Endodermal cell (in vitro differentiated cells): ENCODE measurements around the gene ANAPC13. TPM values are rescaled to one million over a fixed set of nuclear protein-coding genes. Genes with fewer than 3 reads are reported as not detected.

Source experiments
- DNase-seq: peaks from one replicate; pipeline ENCODE4 v3.0.0-alpha.2; 2017
- H3K27ac ChIP-seq: 2 replicates; pipeline ENCODE4 v1.5.1; 2013; ENCODE audit warnings: mild to moderate bottlenecking, low read depth, low read length, moderate library complexity
- H3K27me3 ChIP-seq: 2 replicates; pipeline ENCODE4 v1.6.1; 2013; ENCODE audit warnings: mild to moderate bottlenecking, low read length, moderate library complexity; ENCODE audit not compliant: insufficient read depth, control insufficient read depth, poor library complexity, severe bottlenecking
- H3K36me3 ChIP-seq: 2 replicates; pipeline ENCODE4 v1.7.0; 2013; ENCODE audit warnings: mild to moderate bottlenecking, low read length, moderate library complexity; ENCODE audit not compliant: control insufficient read depth, insufficient read depth
- H3K4me1 ChIP-seq: one replicate; pipeline ENCODE4 v1.7.0; 2013; ENCODE audit warnings: low read length; ENCODE audit not compliant: control insufficient read depth, insufficient read depth
- H3K4me3 ChIP-seq: 2 replicates; pipeline ENCODE4 v1.5.1; 2013; ENCODE audit warnings: mild to moderate bottlenecking, low read length, moderate library complexity
- H3K9ac ChIP-seq: 2 replicates; pipeline ENCODE4 v1.6.1; 2013; ENCODE audit warnings: mild to moderate bottlenecking, low read length, moderate library complexity; ENCODE audit not compliant: poor library complexity, severe bottlenecking; ENCODE audit errors: extremely low read depth
- H3K9me3 ChIP-seq: 2 replicates; pipeline ENCODE4 v1.6.1; 2013; ENCODE audit warnings: mild to moderate bottlenecking, low read length, moderate library complexity; ENCODE audit not compliant: control insufficient read depth
- H3K27ac Mint-ChIP-seq: 2 replicates; pipeline ENCODE4 v1.8.0; 2020; ENCODE audit warnings: mixed read lengths
- H3K27me3 Mint-ChIP-seq: 2 replicates; pipeline ENCODE4 v1.8.0; 2021; ENCODE audit warnings: mild to moderate bottlenecking, mixed read lengths; ENCODE audit not compliant: insufficient read depth
- H3K36me3 Mint-ChIP-seq: 2 replicates; pipeline ENCODE4 v1.8.0; 2020; ENCODE audit warnings: low read depth, mixed read lengths
- H3K4me1 Mint-ChIP-seq: 2 replicates; pipeline ENCODE4 v1.8.0; 2020; ENCODE audit warnings: mixed read lengths
- H3K4me3 Mint-ChIP-seq: 2 replicates; pipeline ENCODE4 v1.8.0; 2020; ENCODE audit warnings: mild to moderate bottlenecking, moderate library complexity, mixed read lengths
- H3K9me3 Mint-ChIP-seq: 2 replicates; pipeline ENCODE4 v1.8.0; 2020; ENCODE audit warnings: mild to moderate bottlenecking, mixed read lengths
- CTCF ChIP-seq: fragments of 200-600 bp; sonication (generic); conservative IDR thresholded peaks from 2 replicates; pipeline ENCODE4 v1.5.0; 2021; ENCODE audit warnings: antibody characterized with exemption, mild to moderate bottlenecking
- WGBS, 2 experiments: methylation state at CpG; one replicate each; pipeline versions ENCODE4 v1.1.5 to v1.1.7; 2013; ENCODE audit warnings: missing lambda C conversion rate in 2 of 2, mixed read lengths in 1 of 2; ENCODE audit not compliant: insufficient coverage in 1 of 2, insufficient read length in 1 of 2; 5-methylcytosine and 5-hydroxymethylcytosine counted together
- total RNA-seq, 2 donors: library from RNA; stranded (reverse); fragmentation: NEBNext Ultra II Directional in 1 of 2; extraction: Animal tissue kit (Norgen Biotek cat#: 25700) in 1 of 2; gene quantifications; 2 replicates in 1 of 2; 3 replicates in 1 of 2; pipeline ENCODE4 v1.2.1, GENCODE V29; 2021

ANAPC13 gene
- total RNA-seq, 2 donors from 2014 or later = 28.6 to 29.3 TPM

GRCh38 chr3:134480546-134480945 lies 5.2 kb downstream of the ANAPC13 start:
- H3K4me3 ChIP-seq = no peak overlapping the region
- no peak for DNase-seq
- H3K9ac ChIP-seq = no peak overlapping the region
- Mint-ChIP-seq H3K4me3 (no peak overlapping the region), H3K36me3 (peaks cover 43% of the 10 kb centered on the region), H3K9me3 (no peaks in the 10 kb centered on the region), H3K27me3 (no peaks in the 10 kb centered on the region), H3K27ac (no peak overlapping the region), H3K4me1 (peaks cover 17% of the 10 kb centered on the region)
- no peak for TF ChIP-seq CTCF
- no peaks in the 10 kb centered on the region for H3K9me3 ChIP-seq
- H3K4me1 ChIP-seq = peaks cover 25% of the 10 kb centered on the region
- H3K27me3 ChIP-seq = no peaks in the 10 kb centered on the region
- peaks cover 65% of the 10 kb centered on the region for H3K36me3 ChIP-seq
- WGBS, 2 experiments = 96 to 97% methylated on average over 2 to 3 of the region's 3 CpGs
- no peak overlapping the region for H3K27ac ChIP-seq

DNA sequence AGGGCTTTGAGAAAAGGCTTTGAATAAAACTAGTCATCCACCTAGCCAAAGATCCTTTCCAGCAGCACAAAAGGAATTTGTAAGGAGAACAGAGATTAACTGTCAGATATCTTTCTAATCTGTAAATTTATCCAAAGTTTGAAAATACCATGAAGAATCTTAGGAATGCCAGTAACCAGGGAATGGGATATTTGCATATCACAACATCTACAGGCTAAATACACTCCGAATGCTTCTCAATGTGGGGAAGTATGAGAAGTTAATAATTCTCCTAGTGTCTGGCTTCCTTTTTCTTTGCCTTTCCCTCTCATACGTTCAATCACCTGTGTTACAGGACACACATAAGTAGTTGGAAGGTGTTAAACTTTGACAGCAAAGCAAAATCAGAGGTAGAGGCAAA lies 7.8 kb downstream of the ANAPC13 start:
- peaks cover 20% of the 10 kb centered on the region for H3K4me1 ChIP-seq
- no CpG with 5 or more reads among the region's 2 CpGs for WGBS, 2 experiments
- H3K9me3 Mint-ChIP-seq = no peaks in the 10 kb centered on the region
- peaks cover 55% of the 10 kb centered on the region for H3K36me3 ChIP-seq
- no peaks in the 10 kb centered on the region for H3K9me3 ChIP-seq
- H3K4me3 Mint-ChIP-seq = no peak overlapping the region
- peak overlapping the region; percentile 14 for H3K4me3 ChIP-seq
- H3K27me3 Mint-ChIP-seq = no peaks in the 10 kb centered on the region
- no peak for TF ChIP-seq CTCF
- H3K27ac ChIP-seq = peak overlapping the region; percentile 13
- H3K9ac ChIP-seq = peak overlapping the region; percentile 11
- peaks cover 43% of the 10 kb centered on the region for H3K36me3 Mint-ChIP-seq
- peaks cover 7% of the 10 kb centered on the region for H3K4me1 Mint-ChIP-seq
- no peak for DNase-seq
- peak overlapping the region; percentile 55 for H3K27ac Mint-ChIP-seq
- H3K27me3 ChIP-seq = no peaks in the 10 kb centered on the region

DNA sequence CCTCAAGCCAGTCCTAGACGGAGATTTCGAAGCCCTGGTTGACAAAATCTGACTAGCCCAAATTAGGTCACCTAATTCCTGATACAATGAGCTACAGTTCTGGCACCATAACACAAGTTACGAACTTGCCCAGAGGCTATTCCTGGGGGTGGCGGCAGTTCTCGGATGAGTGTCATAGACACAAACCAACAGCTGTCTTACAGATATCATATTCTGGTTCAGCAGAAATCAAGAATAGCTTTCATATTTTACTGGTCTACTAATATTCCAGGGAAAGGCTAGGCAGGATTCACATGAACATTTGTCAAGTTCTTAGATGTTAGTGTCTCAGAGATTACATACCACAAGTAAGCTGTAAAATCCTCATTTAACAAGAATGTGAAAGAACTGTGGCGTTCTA lies 8.8 kb downstream of the ANAPC13 start:
- H3K4me3 Mint-ChIP-seq = no peak overlapping the region
- peaks cover 38% of the 10 kb centered on the region for H3K36me3 Mint-ChIP-seq
- TF ChIP-seq CTCF = no peak

More for the DNA sequence above, 8.8 kb downstream of the ANAPC13 start:
- no peaks in the 10 kb centered on the region for H3K9me3 Mint-ChIP-seq
- no peaks in the 10 kb centered on the region for H3K9me3 ChIP-seq
- no peak overlapping the region for H3K9ac ChIP-seq
- no peaks in the 10 kb centered on the region for H3K27me3 ChIP-seq
- H3K36me3 ChIP-seq = peaks cover 49% of the 10 kb centered on the region
- 95 to 100% methylated on average over 3 to 5 of the region's 6 CpGs for WGBS, 2 experiments
- peak overlapping the region; percentile 8 for H3K27ac Mint-ChIP-seq
- DNase-seq = no peak
- no peaks in the 10 kb centered on the region for H3K27me3 Mint-ChIP-seq
- H3K4me3 ChIP-seq = no peak overlapping the region
- peaks cover 7% of the 10 kb centered on the region for H3K4me1 Mint-ChIP-seq
- peaks cover 20% of the 10 kb centered on the region for H3K4me1 ChIP-seq
- no peak overlapping the region for H3K27ac ChIP-seq
